Effector memory CD4-positive, alpha-beta T cell (primary cell): ENCODE measurements around the gene TMEM63C.

Experiments used
- DNase-seq, 3 donors: peaks; one replicate each; pipeline ENCODE4 v3.0.0-alpha.2; 2020
- H3K27ac ChIP-seq: 2 replicates; pipeline ENCODE4 v1.7.0; 2013; ENCODE audit warnings: mild to moderate bottlenecking, low read length, moderate library complexity; ENCODE audit not compliant: insufficient read depth, poor library complexity, severe bottlenecking
- H3K27me3 ChIP-seq: replicated peaks from 2 replicates; pipeline ENCODE4 v1.7.0; 2013; ENCODE audit warnings: mild to moderate bottlenecking, low read length; ENCODE audit not compliant: insufficient read depth, control insufficient read depth, poor library complexity, severe bottlenecking
- H3K36me3 ChIP-seq: 2 replicates; pipeline ENCODE4 v1.7.0; 2013; ENCODE audit warnings: mild to moderate bottlenecking, low read length, moderate library complexity; ENCODE audit not compliant: control insufficient read depth, insufficient read depth
- H3K4me1 ChIP-seq: 2 replicates; pipeline ENCODE4 v1.7.0; 2013; ENCODE audit warnings: low read length, mild to moderate bottlenecking; ENCODE audit not compliant: control insufficient read depth, insufficient read depth, poor library complexity, severe bottlenecking
- H3K4me3 ChIP-seq: 2 replicates; pipeline ENCODE4 v1.7.0; 2013; ENCODE audit warnings: low read length, low read depth, mild to moderate bottlenecking; ENCODE audit not compliant: insufficient read depth, poor library complexity, severe bottlenecking
- H3K9me3 ChIP-seq: 2 replicates; pipeline ENCODE4 v1.7.0; 2013; ENCODE audit warnings: mild to moderate bottlenecking, low read length, moderate library complexity; ENCODE audit not compliant: control insufficient read depth

TMEM63C gene

DNA sequence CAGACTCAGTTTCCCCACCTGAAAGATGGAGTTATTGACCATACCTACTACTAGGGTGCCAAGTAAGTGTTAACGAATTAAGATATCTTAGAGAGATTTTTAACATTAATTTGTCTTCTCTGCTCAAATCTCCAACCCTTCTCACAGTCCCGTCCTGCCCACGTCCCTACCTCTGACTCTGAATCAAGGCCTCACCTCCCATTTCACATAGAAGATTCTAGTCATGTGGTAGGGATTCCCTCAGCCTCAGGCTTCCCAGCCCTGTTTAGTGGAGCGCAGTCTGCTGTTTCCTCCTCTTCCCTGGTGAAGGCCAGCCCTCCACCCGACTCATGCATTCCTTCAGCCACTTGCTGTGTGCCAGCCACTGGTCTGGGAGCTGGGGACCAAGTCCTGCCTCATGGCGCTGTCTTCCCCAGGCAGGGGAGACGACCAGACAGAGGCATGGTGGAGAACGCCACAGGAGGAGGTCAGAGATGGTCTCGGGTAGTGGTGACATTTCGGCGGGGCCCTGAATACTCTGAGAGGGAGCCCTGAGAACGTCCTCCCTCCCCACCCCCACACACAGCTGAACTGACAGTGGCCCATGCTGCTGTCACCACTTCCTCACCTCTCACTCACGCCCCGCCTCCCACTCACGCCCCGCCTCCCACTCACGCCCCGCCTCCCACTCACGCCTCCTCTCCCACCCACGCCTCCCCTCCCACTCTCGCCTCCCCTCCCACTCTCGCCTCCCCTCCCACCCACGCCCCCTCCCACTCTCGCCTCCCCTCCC, 38.8 kb downstream of the TMEM63C start:
- no peaks in the 10 kb centered on the region for H3K36me3 ChIP-seq
- H3K4me3 ChIP-seq = no peak overlapping the region
- H3K27me3 ChIP-seq = no peaks in the 10 kb centered on the region
- no peaks in the 10 kb centered on the region for H3K9me3 ChIP-seq
- DNase-seq = no peak
- H3K4me1 ChIP-seq = no peaks in the 10 kb centered on the region
- no peak overlapping the region for H3K27ac ChIP-seq

- Histone ChIP-seq H3K9me3 (no peaks in the 10 kb centered on the region), H3K4me1 (no peaks in the 10 kb centered on the region), H3K27me3 (no peaks in the 10 kb centered on the region), H3K27ac (no peak overlapping the region), H3K36me3 (no peaks in the 10 kb centered on the region), H3K4me3 (no peak overlapping the region)
- no peak for DNase-seq
These were observed 39.8 kb downstream of the TMEM63C start for GRCh38 chr14:77221241-77221871.

DNA sequence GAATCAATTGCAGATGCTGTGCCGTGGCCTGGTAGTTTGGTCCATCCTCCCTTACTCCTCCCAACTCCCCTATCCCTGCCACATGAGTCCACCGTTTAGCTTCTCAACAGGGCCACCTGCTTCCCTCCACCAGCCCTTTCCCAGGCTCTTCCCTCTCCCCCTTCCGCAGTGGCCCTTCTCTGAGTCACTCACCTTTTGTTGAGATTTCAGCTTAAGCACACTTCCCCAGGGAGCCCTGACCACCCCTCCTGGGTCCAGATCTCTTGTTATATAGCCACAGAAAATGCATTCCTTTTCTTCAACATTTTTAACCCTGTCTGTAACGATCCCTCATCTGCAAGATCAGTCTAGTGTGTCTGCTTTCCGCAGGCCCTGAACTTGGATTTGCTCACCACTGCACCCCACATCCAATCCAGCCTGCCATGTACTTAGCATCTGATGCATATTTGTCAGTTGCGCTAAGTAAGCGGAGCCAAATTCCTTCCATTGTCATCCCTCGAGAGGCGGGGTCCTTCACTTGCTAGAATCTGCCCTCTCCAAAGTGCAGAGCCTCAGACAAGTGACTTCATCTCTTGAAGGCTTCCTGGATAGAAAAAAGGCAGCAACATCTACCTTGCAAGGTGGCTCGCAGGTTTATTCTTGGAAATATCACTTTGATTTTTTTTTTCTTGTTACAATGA, 41.1 kb downstream of the TMEM63C start:
- no peak overlapping the region for H3K27ac ChIP-seq
- DNase-seq = no peak
- H3K4me1 ChIP-seq = no peaks in the 10 kb centered on the region
- H3K36me3 ChIP-seq = no peaks in the 10 kb centered on the region
- no peaks in the 10 kb centered on the region for H3K27me3 ChIP-seq
- no peaks in the 10 kb centered on the region for H3K9me3 ChIP-seq
- H3K4me3 ChIP-seq = no peak overlapping the region

- H3K4me3 ChIP-seq = no peak overlapping the region
- DNase-seq = no peak
- H3K36me3 ChIP-seq = no peaks in the 10 kb centered on the region
- no peaks in the 10 kb centered on the region for H3K9me3 ChIP-seq
- no peak overlapping the region for H3K27ac ChIP-seq
- no peaks in the 10 kb centered on the region for H3K4me1 ChIP-seq
- no peaks in the 10 kb centered on the region for H3K27me3 ChIP-seq
These were observed 42.6 kb downstream of the TMEM63C start for GRCh38 chr14:77224212-77224611.

DNA sequence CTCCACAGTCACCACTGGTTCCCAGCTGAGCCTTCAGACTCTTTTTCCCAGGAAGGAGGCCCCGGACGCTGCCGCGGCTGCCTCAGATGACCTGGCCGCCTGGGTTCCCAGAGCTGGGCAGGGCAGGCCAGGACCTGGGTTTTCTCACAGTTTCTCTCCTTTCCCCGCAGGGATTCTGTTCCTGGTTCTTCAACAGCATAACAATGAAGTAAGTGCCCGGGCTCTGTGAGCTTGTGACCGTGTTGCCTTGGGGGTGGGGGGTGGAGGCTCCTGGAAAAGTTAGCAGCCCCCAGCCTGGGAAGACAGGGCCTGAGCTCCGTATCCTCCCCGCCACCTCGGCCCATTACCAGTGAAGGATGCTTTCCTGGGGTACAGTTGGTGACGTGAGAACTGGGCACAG, 43.7 kb downstream of the TMEM63C start:
- H3K27me3 ChIP-seq = no peaks in the 10 kb centered on the region

DNA sequence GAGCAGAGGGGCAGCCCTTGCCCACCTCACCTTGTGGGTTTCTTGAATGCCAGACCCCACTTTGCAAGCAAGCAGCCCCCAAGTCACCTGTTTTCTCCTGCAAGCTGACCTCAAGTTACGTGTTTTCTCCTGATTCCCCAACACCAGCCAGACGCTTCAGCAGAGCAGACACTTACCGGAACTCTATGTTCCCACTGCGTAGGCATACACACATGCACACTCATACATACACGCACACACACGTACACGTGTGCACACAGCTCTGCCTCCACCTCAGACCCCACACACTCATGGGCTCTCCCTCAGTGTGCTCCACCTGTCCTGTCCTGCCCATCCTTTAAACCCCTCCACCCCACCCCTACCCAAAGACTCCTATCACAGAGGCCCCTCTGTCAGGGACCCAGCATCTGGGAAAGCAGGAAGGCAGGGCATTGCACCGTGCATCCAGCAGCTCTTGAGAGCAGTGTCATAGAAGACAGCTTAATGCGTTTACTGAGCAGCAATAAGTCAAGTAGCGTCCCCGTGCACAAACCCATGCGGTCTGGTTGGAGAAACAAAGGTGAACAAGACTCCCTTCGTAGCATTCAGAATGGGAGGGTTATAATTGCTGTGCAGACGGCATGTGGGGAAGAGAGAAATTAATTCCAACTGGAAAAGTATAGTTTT, 44.4 kb downstream of the TMEM63C start:
- Histone ChIP-seq H3K36me3 (no peaks in the 10 kb centered on the region), H3K27ac (no peak overlapping the region), H3K4me3 (no peak overlapping the region), H3K4me1 (no peaks in the 10 kb centered on the region), H3K27me3 (no peaks in the 10 kb centered on the region), H3K9me3 (no peaks in the 10 kb centered on the region)
- no peak for DNase-seq

More for the DNA sequence above, 43.7 kb downstream of the TMEM63C start:
- Histone ChIP-seq H3K27ac (no peak overlapping the region), H3K4me1 (no peaks in the 10 kb centered on the region), H3K4me3 (no peak overlapping the region), H3K36me3 (no peaks in the 10 kb centered on the region), H3K9me3 (no peaks in the 10 kb centered on the region)
- DNase-seq = no peak

GRCh38 chr14:77228056-77228455, 46.5 kb downstream of the TMEM63C start:
- Histone ChIP-seq H3K9me3 (no peaks in the 10 kb centered on the region), H3K4me3 (no peak overlapping the region), H3K27me3 (no peaks in the 10 kb centered on the region), H3K4me1 (no peaks in the 10 kb centered on the region), H3K36me3 (no peaks in the 10 kb centered on the region), H3K27ac (no peak overlapping the region)
- DNase-seq = no peak

DNA sequence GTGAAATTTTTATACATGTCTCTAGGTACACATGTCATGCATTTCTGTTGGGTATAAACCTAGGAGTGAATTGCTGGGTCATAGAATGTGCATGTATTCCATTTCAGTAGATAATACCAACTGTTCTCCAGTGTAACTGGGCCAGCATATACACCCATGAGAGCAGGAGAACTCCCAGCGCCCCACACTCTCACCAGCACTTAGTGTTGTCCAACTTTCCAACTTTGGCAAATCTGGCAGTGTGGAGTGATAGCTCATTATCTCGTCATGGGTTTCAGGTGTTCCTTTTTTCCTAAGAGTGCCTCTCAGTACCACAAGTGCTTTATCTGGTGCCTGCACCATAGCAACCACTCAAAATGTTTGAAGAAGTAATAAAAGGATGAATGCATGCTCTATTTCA, 49.3 kb downstream of the TMEM63C start:
- DNase-seq = no peak
- Histone ChIP-seq H3K27ac (no peak overlapping the region), H3K27me3 (no peaks in the 10 kb centered on the region), H3K4me3 (no peak overlapping the region), H3K4me1 (no peaks in the 10 kb centered on the region), H3K36me3 (no peaks in the 10 kb centered on the region), H3K9me3 (no peaks in the 10 kb centered on the region)

- Histone ChIP-seq H3K4me1 (no peaks in the 10 kb centered on the region), H3K9me3 (no peaks in the 10 kb centered on the region), H3K27me3 (no peaks in the 10 kb centered on the region), H3K36me3 (no peaks in the 10 kb centered on the region), H3K27ac (no peak overlapping the region), H3K4me3 (no peak overlapping the region)
- no peak for DNase-seq
These were observed 50.1 kb downstream of the TMEM63C start for GRCh38 chr14:77231721-77232120.

- no peaks in the 10 kb centered on the region for H3K27me3 ChIP-seq
- H3K4me3 ChIP-seq = no peak overlapping the region
- H3K36me3 ChIP-seq = no peaks in the 10 kb centered on the region
- no peaks in the 10 kb centered on the region for H3K9me3 ChIP-seq
- DNase-seq = no peak
- H3K27ac ChIP-seq = no peak overlapping the region
- no peaks in the 10 kb centered on the region for H3K4me1 ChIP-seq
These were observed 55.2 kb downstream of the TMEM63C start for GRCh38 chr14:77236814-77237213.
